ENCODE measurements around the gene CST5. TPM values are rescaled to one million over a fixed set of nuclear protein-coding genes. Genes with fewer than 3 reads are reported as not detected.

CST5 gene
- total and polyA plus RNA-seq, 4 donors, result not detected

- 88% methylated on average over 5 of the region's 5 CpGs for WGBS
- H3K36me3 ChIP-seq (ENCODE audit: control insufficient read depth in 4 of 4, insufficient read depth in 3 of 4, low read depth in 1 of 4, low read length in 3 of 4), result no peaks in the 10 kb centered on the region
- no peak overlapping the region for H3K9ac ChIP-seq (ENCODE audit: low read depth in 1 of 2, low read length in 2 of 2)
- no peaks in the 10 kb centered on the region for H3K4me1 ChIP-seq (ENCODE audit: control insufficient read depth in 4 of 4, insufficient read depth in 4 of 4, low read length in 3 of 4)
- no peak overlapping the region for H3K27ac ChIP-seq (ENCODE audit: low read depth in 1 of 2, low read length in 2 of 2)
- no peak overlapping the region for H3K4me3 ChIP-seq (ENCODE audit: low read depth in 1 of 3, low read length in 3 of 3)
- no peak for DNase-seq (ENCODE audit: low spot score)
- no peak for TF ChIP-seq TAF1 (conservative IDR thresholded peaks at IDR 0.05)
- TF ChIP-seq ATF3 (IDR thresholded peaks at IDR 0.05), result no peak
- no peaks in the 10 kb centered on the region for H3K9me3 ChIP-seq (ENCODE audit: control insufficient read depth in 4 of 4, low read length in 3 of 4)
- H3K27me3 ChIP-seq (ENCODE audit: control insufficient read depth in 4 of 4, insufficient read depth in 4 of 4, low read length in 3 of 4), result no peaks in the 10 kb centered on the region
These were observed 23.3 kb downstream of the CST5 start for GRCh38 chr20:23856226-23856625.

GRCh38 chr20:23841693-23842092, 37.9 kb downstream of the CST5 start:
- Histone ChIP-seq H3K27ac (ENCODE audit: low read depth in 1 of 2, low read length in 2 of 2) (no peak overlapping the region), H3K27me3 (ENCODE audit: control insufficient read depth in 4 of 4, insufficient read depth in 4 of 4, low read length in 3 of 4) (no peaks in the 10 kb centered on the region), H3K4me1 (ENCODE audit: control insufficient read depth in 4 of 4, insufficient read depth in 4 of 4, low read length in 3 of 4) (no peaks in the 10 kb centered on the region), H3K4me3 (ENCODE audit: low read depth in 1 of 3, low read length in 3 of 3) (no peak overlapping the region), H3K9me3 (ENCODE audit: control insufficient read depth in 4 of 4, low read length in 3 of 4) (no peaks in the 10 kb centered on the region), H3K9ac (ENCODE audit: low read depth in 1 of 2, low read length in 2 of 2) (no peak overlapping the region), H3K36me3 (ENCODE audit: control insufficient read depth in 4 of 4, insufficient read depth in 3 of 4, low read depth in 1 of 4, low read length in 3 of 4) (no peaks in the 10 kb centered on the region)
- WGBS, result 57% methylated on average over 2 of the region's 2 CpGs
- TF ChIP-seq, protein P1, sequence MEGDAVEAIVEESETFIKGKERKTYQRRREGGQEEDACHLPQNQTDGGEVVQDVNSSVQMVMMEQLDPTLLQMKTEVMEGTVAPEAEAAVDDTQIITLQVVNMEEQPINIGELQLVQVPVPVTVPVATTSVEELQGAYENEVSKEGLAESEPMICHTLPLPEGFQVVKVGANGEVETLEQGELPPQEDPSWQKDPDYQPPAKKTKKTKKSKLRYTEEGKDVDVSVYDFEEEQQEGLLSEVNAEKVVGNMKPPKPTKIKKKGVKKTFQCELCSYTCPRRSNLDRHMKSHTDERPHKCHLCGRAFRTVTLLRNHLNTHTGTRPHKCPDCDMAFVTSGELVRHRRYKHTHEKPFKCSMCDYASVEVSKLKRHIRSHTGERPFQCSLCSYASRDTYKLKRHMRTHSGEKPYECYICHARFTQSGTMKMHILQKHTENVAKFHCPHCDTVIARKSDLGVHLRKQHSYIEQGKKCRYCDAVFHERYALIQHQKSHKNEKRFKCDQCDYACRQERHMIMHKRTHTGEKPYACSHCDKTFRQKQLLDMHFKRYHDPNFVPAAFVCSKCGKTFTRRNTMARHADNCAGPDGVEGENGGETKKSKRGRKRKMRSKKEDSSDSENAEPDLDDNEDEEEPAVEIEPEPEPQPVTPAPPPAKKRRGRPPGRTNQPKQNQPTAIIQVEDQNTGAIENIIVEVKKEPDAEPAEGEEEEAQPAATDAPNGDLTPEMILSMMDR (IDR thresholded peaks at IDR 0.05; ENCODE audit: low read depth, low read length, missing input control), result no peak
- no peak for DNase-seq (ENCODE audit: low spot score)

DNA sequence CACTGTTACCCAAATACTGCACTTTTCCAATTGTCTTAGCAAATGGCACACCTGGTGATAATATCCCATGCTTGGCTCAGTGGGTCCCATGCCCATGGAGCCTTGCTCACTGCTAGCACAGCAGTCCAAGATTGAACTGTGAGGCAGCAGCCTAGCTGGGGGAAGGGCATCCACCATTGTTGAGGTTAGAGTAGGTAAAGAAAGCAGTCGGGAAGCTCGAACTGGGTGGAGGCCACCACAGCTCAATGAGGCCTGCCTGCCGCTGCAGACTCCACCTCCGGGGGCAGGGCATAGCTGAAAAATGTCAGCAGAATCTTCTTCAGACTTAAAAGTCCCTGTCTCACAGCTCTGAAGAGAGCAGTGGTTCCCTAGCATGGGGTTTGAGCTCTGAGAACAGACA, 43.8 kb downstream of the CST5 start:
- Histone ChIP-seq H3K4me1 (ENCODE audit: control insufficient read depth in 4 of 4, insufficient read depth in 4 of 4, low read length in 3 of 4) (no peaks in the 10 kb centered on the region), H3K9me3 (ENCODE audit: control insufficient read depth in 4 of 4, low read length in 3 of 4) (no peaks in the 10 kb centered on the region), H3K27me3 (ENCODE audit: control insufficient read depth in 4 of 4, insufficient read depth in 4 of 4, low read length in 3 of 4) (no peaks in the 10 kb centered on the region), H3K9ac (ENCODE audit: low read depth in 1 of 2, low read length in 2 of 2) (no peak overlapping the region), H3K36me3 (ENCODE audit: control insufficient read depth in 4 of 4, insufficient read depth in 3 of 4, low read depth in 1 of 4, low read length in 3 of 4) (no peaks in the 10 kb centered on the region), H3K4me3 (ENCODE audit: low read depth in 1 of 3, low read length in 3 of 3) (no peak overlapping the region), H3K27ac (ENCODE audit: low read depth in 1 of 2, low read length in 2 of 2) (no peak overlapping the region)
- DNase-seq (ENCODE audit: low spot score), result no peak
- TF ChIP-seq FOXA1 (IDR thresholded peaks at IDR 0.05) (no peak), SP1 (IDR thresholded peaks at IDR 0.05) (no peak), EGR1 (IDR thresholded peaks at IDR 0.05; ENCODE audit: low read depth in 2 of 2) (no peak), YY1 (IDR thresholded peaks at IDR 0.05) (no peak), ATF3 (IDR thresholded peaks at IDR 0.05) (no peak), HNF4A (conservative IDR thresholded peaks at IDR 0.05) (no peak), JUND (IDR thresholded peaks at IDR 0.05) (no peak), RAD21 (IDR thresholded peaks at IDR 0.05) (no peak), ZBTB33 (IDR thresholded peaks at IDR 0.05) (no peak), RXRA (IDR thresholded peaks at IDR 0.05) (no peak), NR2F2 (IDR thresholded peaks at IDR 0.05) (no peak), TAF1 (conservative IDR thresholded peaks at IDR 0.05) (no peak), FOXA2 (IDR thresholded peaks at IDR 0.05) (no peak), GABPA (IDR thresholded peaks at IDR 0.05 in 1 of 2, conservative IDR thresholded peaks at IDR 0.05 in 1 of 2) (no peak), HNF4G (IDR thresholded peaks at IDR 0.05) (no peak)
- TF ChIP-seq, protein P2, sequence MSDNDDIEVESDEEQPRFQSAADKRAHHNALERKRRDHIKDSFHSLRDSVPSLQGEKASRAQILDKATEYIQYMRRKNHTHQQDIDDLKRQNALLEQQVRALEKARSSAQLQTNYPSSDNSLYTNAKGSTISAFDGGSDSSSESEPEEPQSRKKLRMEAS (IDR thresholded peaks at IDR 0.05), result no peak
- TF ChIP-seq, protein P3, sequence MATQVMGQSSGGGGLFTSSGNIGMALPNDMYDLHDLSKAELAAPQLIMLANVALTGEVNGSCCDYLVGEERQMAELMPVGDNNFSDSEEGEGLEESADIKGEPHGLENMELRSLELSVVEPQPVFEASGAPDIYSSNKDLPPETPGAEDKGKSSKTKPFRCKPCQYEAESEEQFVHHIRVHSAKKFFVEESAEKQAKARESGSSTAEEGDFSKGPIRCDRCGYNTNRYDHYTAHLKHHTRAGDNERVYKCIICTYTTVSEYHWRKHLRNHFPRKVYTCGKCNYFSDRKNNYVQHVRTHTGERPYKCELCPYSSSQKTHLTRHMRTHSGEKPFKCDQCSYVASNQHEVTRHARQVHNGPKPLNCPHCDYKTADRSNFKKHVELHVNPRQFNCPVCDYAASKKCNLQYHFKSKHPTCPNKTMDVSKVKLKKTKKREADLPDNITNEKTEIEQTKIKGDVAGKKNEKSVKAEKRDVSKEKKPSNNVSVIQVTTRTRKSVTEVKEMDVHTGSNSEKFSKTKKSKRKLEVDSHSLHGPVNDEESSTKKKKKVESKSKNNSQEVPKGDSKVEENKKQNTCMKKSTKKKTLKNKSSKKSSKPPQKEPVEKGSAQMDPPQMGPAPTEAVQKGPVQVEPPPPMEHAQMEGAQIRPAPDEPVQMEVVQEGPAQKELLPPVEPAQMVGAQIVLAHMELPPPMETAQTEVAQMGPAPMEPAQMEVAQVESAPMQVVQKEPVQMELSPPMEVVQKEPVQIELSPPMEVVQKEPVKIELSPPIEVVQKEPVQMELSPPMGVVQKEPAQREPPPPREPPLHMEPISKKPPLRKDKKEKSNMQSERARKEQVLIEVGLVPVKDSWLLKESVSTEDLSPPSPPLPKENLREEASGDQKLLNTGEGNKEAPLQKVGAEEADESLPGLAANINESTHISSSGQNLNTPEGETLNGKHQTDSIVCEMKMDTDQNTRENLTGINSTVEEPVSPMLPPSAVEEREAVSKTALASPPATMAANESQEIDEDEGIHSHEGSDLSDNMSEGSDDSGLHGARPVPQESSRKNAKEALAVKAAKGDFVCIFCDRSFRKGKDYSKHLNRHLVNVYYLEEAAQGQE (IDR thresholded peaks at IDR 0.05), result no peak
- TF ChIP-seq, protein P1 (IDR thresholded peaks at IDR 0.05; ENCODE audit: low read depth, low read length, missing input control), result no peak
- WGBS, result 70% methylated on average over 4 of the region's 4 CpGs
